Globus pallidus (tissue), 1 donor: ENCODE results near the gene SCARB1.

Source experiments
- DNase-seq: peaks from one replicate; pipeline ENCODE4 v3.0.0-alpha.2; 2015; ENCODE audit warnings: low spot score

The SCARB1 gene

GRCh38 chr12:124796303-124796960 is 67.2 kb downstream of the SCARB1 start:
- DNase-seq: no peak

- DNase-seq: no peak
Measured at GRCh38 chr12:124795081-124795948, 68.3 kb downstream of the SCARB1 start.

- DNase-seq: no peak
Measured at GRCh38 chr12:124792961-124793441, 70.7 kb downstream of the SCARB1 start.

GRCh38 chr12:124792156-124792555 is 71.5 kb downstream of the SCARB1 start:
- no peak for DNase-seq

- DNase-seq: no peak
Measured at GRCh38 chr12:124790650-124791400, 72.8 kb downstream of the SCARB1 start.

GRCh38 chr12:124788936-124789555 is 74.6 kb downstream of the SCARB1 start:
- no peak for DNase-seq

- DNase-seq: peak; percentile 88
Measured at GRCh38 chr12:124786061-124786964, 77.4 kb downstream of the SCARB1 start.

- DNase-seq: no peak
Measured at GRCh38 chr12:124784871-124785572, 78.6 kb downstream of the SCARB1 start.

- DNase-seq: no peak
Measured at GRCh38 chr12:124783087-124783486, 80.6 kb downstream of the SCARB1 start.

- no peak for DNase-seq
Measured at GRCh38 chr12:124782132-124782531, 81.5 kb downstream of the SCARB1 start.

GRCh38 chr12:124780752-124781685 is 82.6 kb downstream of the SCARB1 start:
- DNase-seq: no peak

GRCh38 chr12:124780336-124780735 is 83.3 kb downstream of the SCARB1 start:
- DNase-seq: no peak

GRCh38 chr12:124779161-124780141 is 84.2 kb downstream of the SCARB1 start:
- DNase-seq: no peak

- DNase-seq: no peak
Measured at GRCh38 chr12:124778411-124778810, 85.3 kb downstream of the SCARB1 start.

GRCh38 chr12:124777399-124778372 is 86.0 kb downstream of the SCARB1 start:
- no peak for DNase-seq

GRCh38 chr12:124776125-124776513 is 87.5 kb downstream of the SCARB1 start:
- DNase-seq: no peak
